NCI-H460 (cell line): ENCODE data around the gene SMARCD1. TPM values are rescaled to one million over a fixed set of nuclear protein-coding genes. Genes with fewer than 3 reads are reported as not detected.
"Not testable (repeated sequence)": the region's sequence is repeated elsewhere in the genome, so short reads cannot be mapped to it uniquely, and the experiment has no call there.

Experiments used
- DNase-seq: peaks from one replicate; pipeline ENCODE4 v3.0.0-alpha.2; 2016; ENCODE audit warnings: low read depth; ENCODE audit errors: extremely low read depth
- total RNA-seq: library from RNA; depleted of rRNA; stranded (reverse); fragments of >200 nt; shearing (Covaris generic); gene quantifications from 2 replicates; pipeline ENCODE4 v1.2.3, GENCODE V29; 2014; rRNA removed

The SMARCD1 gene
- total RNA-seq, 1 experiment from 2014 or later = 77.0 TPM

DNA sequence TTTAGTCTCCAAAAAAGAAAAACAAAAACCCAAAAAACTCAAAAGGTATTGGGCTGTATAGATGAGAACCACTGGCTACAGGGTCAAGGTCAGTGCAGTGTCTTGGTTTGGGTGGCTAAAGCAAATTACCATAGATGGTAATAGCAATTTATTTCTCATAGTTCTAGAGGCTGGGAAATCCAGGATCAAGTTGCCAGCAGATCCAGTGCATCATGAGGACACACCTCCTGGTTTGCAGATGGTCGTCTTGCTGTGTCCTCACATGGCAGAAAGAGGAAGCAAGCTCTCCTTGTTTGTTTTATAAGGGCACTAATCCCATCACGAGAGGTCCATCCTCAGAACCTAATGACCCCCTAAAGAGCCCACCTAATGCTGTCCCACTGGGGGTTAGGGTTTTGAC is 38.1 kb downstream of the SMARCD1 start:
- no peak for DNase-seq

DNA sequence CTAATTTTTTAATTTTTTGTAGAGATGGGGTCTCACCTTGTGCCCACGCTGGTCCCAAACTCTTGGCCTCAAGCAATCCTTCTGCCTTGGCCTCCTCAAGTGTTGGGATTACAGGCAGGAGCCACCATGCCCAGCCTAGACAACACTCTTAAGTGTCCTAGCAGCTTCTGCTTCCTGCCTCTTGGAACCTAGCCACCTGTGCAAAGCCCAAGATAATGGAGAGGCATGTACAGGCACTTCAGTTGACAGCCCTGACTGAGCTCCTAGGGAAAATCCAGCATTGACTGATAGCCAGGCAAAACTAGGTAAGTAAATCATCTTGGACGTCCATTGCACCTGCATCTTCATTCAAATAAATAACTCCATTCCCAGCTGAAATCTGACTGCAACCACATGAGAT is 42.4 kb downstream of the SMARCD1 start:
- DNase-seq = no peak

DNA sequence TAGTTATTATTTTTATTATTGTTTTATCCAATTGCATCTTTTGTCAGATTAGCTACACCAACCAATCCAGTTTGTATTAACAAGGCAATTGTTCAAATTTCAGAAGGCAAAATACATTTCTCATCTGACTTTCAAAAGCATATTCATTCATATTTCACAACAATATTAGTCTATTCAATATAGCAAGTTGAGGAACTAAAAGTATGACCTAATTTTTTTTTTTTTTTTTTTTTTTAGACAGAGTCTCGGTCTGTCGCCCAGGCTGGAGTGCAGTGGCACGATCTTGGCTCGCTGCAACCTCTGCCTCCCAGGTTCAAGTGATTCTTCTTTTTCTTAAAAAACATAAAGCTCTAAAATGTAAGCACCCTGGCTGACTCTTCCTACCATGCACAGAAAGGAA is 44.1 kb downstream of the SMARCD1 start:
- no peak for DNase-seq

DNA sequence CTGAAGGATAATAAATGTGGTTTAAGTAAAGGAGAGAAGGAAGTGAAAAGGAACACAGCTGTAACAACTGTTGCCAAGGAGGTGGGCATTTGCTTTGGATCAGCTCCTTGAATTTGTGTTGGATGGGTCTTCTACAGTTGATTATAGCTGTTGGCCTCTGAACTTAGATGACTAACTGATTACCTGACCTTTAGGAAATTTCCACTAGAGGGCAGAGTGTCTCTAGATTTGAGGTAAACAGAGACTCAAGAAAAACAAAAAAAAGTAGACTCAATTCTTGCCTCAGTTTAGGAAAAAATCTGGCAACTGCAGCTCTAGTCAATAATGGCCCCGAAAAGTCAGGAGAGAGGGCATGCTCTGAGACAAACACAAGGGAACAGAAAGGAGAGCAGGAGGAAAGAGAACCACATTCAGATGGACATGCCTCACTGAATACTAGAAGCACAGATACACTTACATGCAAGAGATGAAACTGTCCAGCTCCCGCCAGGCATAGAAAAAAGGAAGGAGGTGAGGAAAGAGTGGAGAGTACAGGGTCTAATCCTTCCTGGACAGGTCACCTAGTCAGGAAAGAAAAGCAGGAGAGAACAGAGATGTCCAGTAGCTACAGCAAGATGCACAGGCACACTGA is 47.5 kb downstream of the SMARCD1 start:
- DNase-seq = peak; percentile 31

DNA sequence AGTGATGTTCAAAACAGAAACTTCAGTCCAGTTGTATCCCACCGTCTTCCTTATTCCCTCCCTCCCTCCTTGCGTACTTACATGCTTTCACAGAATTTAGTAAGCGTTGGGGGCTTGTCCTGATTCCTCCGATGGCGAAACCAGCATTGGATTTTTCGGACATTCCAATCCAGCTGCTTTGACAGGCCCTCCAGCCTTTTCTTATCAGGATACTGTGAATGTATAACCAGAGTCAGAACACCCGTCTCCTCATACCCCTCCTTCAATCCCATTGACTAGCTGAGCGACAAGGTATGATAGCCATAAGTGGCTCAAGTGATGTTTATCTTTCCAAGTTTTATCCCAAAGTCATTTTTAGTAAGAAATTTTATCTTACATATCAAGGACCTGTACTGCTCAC is 57.9 kb downstream of the SMARCD1 start:
- DNase-seq = no peak

DNA sequence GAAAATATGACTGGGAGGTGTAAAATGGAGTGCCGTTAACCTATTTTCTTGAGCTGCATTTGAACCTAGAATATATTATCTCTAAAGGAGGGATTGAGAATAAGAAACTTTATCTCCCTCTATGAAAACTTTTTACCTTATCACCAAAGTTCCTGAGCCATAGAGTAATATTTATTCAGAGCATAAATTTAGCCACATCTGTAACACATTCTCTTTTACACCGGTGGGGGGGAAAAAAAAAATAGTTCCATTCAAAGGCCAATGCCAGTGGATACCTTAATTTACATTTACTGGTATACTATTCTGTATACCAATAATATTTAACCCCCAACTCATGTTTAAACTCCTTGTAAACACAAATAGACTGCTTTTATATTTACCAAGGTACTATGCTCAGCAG is 60.3 kb downstream of the SMARCD1 start:
- no peak for DNase-seq

DNA sequence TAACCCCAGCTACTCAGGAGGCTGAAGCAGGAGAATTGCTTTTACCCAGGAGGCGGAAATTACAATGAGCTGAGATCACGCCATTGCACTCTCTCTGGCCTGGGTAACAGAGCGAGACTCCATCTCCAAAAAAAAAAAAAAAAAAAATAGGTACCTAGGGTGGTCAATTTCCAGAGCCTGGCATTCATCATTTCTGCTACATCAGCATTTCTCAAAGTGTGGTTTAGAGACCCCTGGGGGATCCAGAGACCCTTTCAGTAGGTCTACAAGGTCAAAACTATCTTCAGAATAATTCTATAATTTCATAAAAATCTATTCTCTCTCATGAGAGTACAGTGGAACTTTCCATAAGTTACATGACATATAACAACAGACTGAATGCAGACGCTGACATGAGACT is 62.1 kb downstream of the SMARCD1 start:
- DNase-seq = no peak

DNA sequence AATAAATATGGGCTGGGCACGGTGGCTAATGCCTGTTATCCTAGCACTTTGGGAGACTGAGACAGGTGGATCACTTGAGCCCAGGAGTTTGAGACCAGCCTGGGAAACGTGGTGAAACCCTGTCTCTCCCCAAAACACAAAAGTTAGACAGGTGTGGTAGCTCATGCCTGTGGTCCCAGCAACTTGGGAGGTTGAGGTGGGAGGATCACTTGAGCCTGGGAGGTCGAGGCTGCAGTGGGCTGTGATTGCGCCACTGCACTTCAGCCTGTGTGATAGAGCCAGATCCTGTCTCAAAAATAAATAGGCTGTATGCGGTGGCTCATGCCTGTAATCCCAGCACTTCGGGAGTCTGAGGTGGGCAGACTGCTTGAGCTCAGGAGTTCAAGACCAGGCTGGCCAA is 62.9 kb downstream of the SMARCD1 start:
- DNase-seq = not testable (repeated sequence)

DNA sequence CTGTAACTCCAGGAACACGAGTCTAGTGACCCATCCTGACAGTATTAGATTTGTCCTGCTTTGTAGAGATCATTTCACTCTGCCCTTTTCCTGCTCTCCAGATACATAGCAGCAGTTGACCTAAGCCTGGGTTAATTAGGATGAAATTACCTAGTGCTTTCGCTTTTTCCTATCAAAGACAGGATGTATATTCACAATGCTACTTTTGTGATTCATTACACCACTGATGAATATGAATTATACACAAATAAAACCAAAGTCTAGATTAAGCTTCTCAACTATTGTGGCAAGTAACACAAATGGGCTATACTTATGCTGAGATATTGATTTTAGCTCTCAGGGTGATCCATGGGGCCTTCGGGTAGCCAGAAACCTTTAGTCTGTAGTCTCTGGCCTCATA is 64.2 kb downstream of the SMARCD1 start:
- DNase-seq = no peak

Other genes starting within 250 kb of the SMARCD1 start
- 8.5 and 9.1 TPM in 2 replicates for gene BCDIN3D, start 242.2 kb upstream of the SMARCD1 start, total RNA-seq
- 0.06 and 0.45 TPM in 2 replicates for gene FAIM2, start 181.4 kb upstream of the SMARCD1 start, total RNA-seq
- gene AQP2, start 134.6 kb upstream of the SMARCD1 start, total RNA-seq = not detected in 2 replicates
- gene AQP5, start 123.5 kb upstream of the SMARCD1 start, total RNA-seq = not detected in 2 replicates
- gene AQP6, start 112.4 kb upstream of the SMARCD1 start, total RNA-seq = 0.17 and 0.32 TPM in 2 replicates
- gene RACGAP1, start 59.8 kb upstream of the SMARCD1 start, total RNA-seq = 77.2 and 90.6 TPM in 2 replicates
- gene ASIC1, start 27.7 kb upstream of the SMARCD1 start, total RNA-seq = 4.7 and 6.0 TPM in 2 replicates
- 0.07 TPM in 1 of 2 replicates, not detected in the other for gene GPD1, start 18.7 kb downstream of the SMARCD1 start, total RNA-seq
- 40.8 and 53.7 TPM in 2 replicates for gene COX14, start 26.9 kb downstream of the SMARCD1 start, total RNA-seq
- 29.8 and 35.7 TPM in 2 replicates for gene CERS5, start 82.0 kb downstream of the SMARCD1 start, total RNA-seq
- gene LIMA1, start 198.2 kb downstream of the SMARCD1 start, total RNA-seq = 39.3 and 40.9 TPM in 2 replicates